ENCODE measurements around the gene AGER. TPM values are rescaled to one million over a fixed set of nuclear protein-coding genes. Genes with fewer than 3 reads are reported as not detected.

AGER gene
- total and polyA plus RNA-seq, 9 of the 15 experiments (the other 6 are each of a cell fraction or from before 2014, with no cell fraction given), result 1.2 to 11.5 (median 4.1) TPM

- TF ChIP-seq, protein P1, sequence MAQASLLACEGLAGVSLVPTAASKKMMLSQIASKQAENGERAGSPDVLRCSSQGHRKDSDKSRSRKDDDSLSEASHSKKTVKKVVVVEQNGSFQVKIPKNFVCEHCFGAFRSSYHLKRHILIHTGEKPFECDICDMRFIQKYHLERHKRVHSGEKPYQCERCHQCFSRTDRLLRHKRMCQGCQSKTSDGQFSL (CRISPR knock-in tag; IDR thresholded peaks at IDR 0.05), result no peak
- TF ChIP-seq, protein P1 (tag; IDR thresholded peaks at IDR 0.05), result 0 out of 4 replicates have a peak, but pooled peaks of 1 of the 2 experiments have one; percentile 33
- TF ChIP-seq HMGN3 (IDR thresholded peaks at IDR 0.05; ENCODE audit: borderline replicate concordance, extremely low read depth, insufficient read length, low read depth, low read length), result peak; percentile 60
- TF ChIP-seq HDAC3 (IDR thresholded peaks at IDR 0.05; ENCODE audit: borderline replicate concordance, partially characterized antibody), result no peak
- TF ChIP-seq RUNX1 (IDR thresholded peaks at IDR 0.05; ENCODE audit: low read depth), result no peak
- TF ChIP-seq ZNF830 (CRISPR knock-in tag; IDR thresholded peaks at IDR 0.05), result no peak
- TF ChIP-seq ZNF589 (CRISPR knock-in tag; IDR thresholded peaks at IDR 0.05; ENCODE audit: low read depth), result no peak
- TF ChIP-seq C11orf30 (IDR thresholded peaks at IDR 0.05; ENCODE audit: low read depth), result no peak
- 0 out of 2 replicates have a peak, but pooled peaks have one; percentile 22 for TF ChIP-seq ZBTB2 (IDR thresholded peaks at IDR 0.05)
- TF ChIP-seq, protein P2, sequence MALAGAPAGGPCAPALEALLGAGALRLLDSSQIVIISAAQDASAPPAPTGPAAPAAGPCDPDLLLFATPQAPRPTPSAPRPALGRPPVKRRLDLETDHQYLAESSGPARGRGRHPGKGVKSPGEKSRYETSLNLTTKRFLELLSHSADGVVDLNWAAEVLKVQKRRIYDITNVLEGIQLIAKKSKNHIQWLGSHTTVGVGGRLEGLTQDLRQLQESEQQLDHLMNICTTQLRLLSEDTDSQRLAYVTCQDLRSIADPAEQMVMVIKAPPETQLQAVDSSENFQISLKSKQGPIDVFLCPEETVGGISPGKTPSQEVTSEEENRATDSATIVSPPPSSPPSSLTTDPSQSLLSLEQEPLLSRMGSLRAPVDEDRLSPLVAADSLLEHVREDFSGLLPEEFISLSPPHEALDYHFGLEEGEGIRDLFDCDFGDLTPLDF (CRISPR knock-in tag; IDR thresholded peaks at IDR 0.05), result no peak
- no peak for TF ChIP-seq TSC22D4 (tag; IDR thresholded peaks at IDR 0.05)
- TF ChIP-seq ZNF436 (CRISPR knock-in tag; IDR thresholded peaks at IDR 0.05), result no peak
- no peak for TF ChIP-seq DDX20 (tag; IDR thresholded peaks at IDR 0.05; ENCODE audit: low read depth)
- TF ChIP-seq ZNF57 (CRISPR knock-in tag; IDR thresholded peaks at IDR 0.05), result no peak
- TF ChIP-seq GATAD2B (IDR thresholded peaks at IDR 0.05; ENCODE audit: borderline replicate concordance), result no peak
- 0 out of 2 replicates have a peak, but pooled peaks have one; percentile 19 for TF ChIP-seq IRF9 (tag; IDR thresholded peaks at IDR 0.05)
- TF ChIP-seq GABPA (tag; conservative IDR thresholded peaks at IDR 0.05; ENCODE audit: low read depth), result peak; percentile 97
- TF ChIP-seq CBFB (CRISPR knock-in tag; IDR thresholded peaks at IDR 0.05), result no peak
- no peak for TF ChIP-seq TRIM24 (IDR thresholded peaks at IDR 0.05)
- TF ChIP-seq, protein P3, sequence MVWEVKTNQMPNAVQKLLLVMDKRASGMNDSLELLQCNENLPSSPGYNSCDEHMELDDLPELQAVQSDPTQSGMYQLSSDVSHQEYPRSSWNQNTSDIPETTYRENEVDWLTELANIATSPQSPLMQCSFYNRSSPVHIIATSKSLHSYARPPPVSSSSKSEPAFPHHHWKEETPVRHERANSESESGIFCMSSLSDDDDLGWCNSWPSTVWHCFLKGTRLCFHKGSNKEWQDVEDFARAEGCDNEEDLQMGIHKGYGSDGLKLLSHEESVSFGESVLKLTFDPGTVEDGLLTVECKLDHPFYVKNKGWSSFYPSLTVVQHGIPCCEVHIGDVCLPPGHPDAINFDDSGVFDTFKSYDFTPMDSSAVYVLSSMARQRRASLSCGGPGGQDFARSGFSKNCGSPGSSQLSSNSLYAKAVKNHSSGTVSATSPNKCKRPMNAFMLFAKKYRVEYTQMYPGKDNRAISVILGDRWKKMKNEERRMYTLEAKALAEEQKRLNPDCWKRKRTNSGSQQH (CRISPR knock-in tag; IDR thresholded peaks at IDR 0.05), result peak; percentile 83; the same call in 1 of the 2 replicates
- no peak for TF ChIP-seq TRIM28 (IDR thresholded peaks at IDR 0.05)
- TF ChIP-seq RBM14 (IDR thresholded peaks at IDR 0.05; ENCODE audit: borderline replicate concordance, insufficient read depth, low read depth, low read length), result 0 out of 2 replicates have a peak, but pooled peaks have one; percentile 40
Measured at GRCh38 chr6:32175711-32176475, 8.2 kb downstream of the AGER start, which contains the start of gene AGPAT1 (continued).
